Prostate gland (tissue), 2 donors: ENCODE measurements around the gene FAM184A. TPM values are rescaled to one million over a fixed set of nuclear protein-coding genes. Genes with fewer than 3 reads are reported as not detected.

Source experiments
- DNase-seq: peaks from one replicate; pipeline ENCODE4 v3.0.0-alpha.2; 2019; ENCODE audit warnings: low spot score
- H3K27ac ChIP-seq, 2 donors: fragments of 200-600 bp; sonication (generic); 2 replicates each; pipeline ENCODE4 v1.5.1; 2017 to 2019
- H3K27me3 ChIP-seq: fragments of 200-600 bp; sonication (generic); replicated peaks from 2 replicates; pipeline ENCODE4 v1.5.1; 2019; ENCODE audit not compliant: insufficient read depth
- H3K36me3 ChIP-seq, 2 donors: fragments of 200-600 bp; sonication (generic); 1 replicate in 1 of 2; 2 replicates in 1 of 2; pipeline versions ENCODE4 v1.5.1 to v1.8.1; 2017 to 2019
- H3K4me1 ChIP-seq: fragments of 200-600 bp; sonication (generic); replicated peaks from 2 replicates; pipeline ENCODE4 v1.5.1; 2019
- H3K4me3 ChIP-seq, 2 donors: fragments of 200-600 bp; sonication (generic); 2 replicates each; pipeline ENCODE4 v1.5.1; 2017 to 2019
- H3K9me3 ChIP-seq: fragments of 200-600 bp; sonication (generic); 2 replicates; pipeline ENCODE4 v1.5.1; 2017
- CTCF ChIP-seq, 4 experiments: fragments of 200-600 bp in 2 of 4; fragments of 450-650 bp in 2 of 4; sonication (generic) in 2 of 4; IDR thresholded peaks; 1 replicate in 3 of 4; 2 replicates in 1 of 4; pipeline ENCODE4 v1.5.1; 2016 to 2019; ENCODE audit warnings: antibody characterized with exemption in 4 of 4, mild to moderate bottlenecking in 2 of 4, moderate library complexity in 2 of 4
- POLR2A ChIP-seq: fragments of 450-650 bp; IDR thresholded peaks from one replicate; pipeline ENCODE4 v1.6.1; 2016; ENCODE audit warnings: antibody characterized with exemption, mild to moderate bottlenecking
- POLR2AphosphoS5 ChIP-seq: sonication (generic); formaldehyde crosslinking; IDR thresholded peaks from one replicate; pipeline ENCODE4 v1.6.1; 2017; ENCODE audit warnings: antibody characterized with exemption
- WGBS: methylation state at CpG from one replicate; pipeline ENCODE4 v1.1.5; 2018; 5-methylcytosine and 5-hydroxymethylcytosine counted together
- intact Hi-C: fragments of 100-400 bp; cut with DNase I; formaldehyde crosslinking; loops from one replicate; pipeline ENCODE4 v1.14.2; 2022
- total RNA-seq, 2 donors: library from RNA; depleted of rRNA; stranded (reverse); fragments of >200 nt; gene quantifications; one replicate each; pipeline ENCODE4 v1.1.0, GENCODE V29; 2016

Gene FAM184A
- total RNA-seq, 2 donors from 2014 or later, result 3.6 to 7.6 TPM

GRCh38 chr6:118940770-118941169, 137.7 kb downstream of the FAM184A start:
- Histone ChIP-seq H3K27me3 (no peaks in the 10 kb centered on the region), H3K9me3 (no peaks in the 10 kb centered on the region), H3K4me3 (no peak overlapping the region), H3K4me1 (no peaks in the 10 kb centered on the region), H3K27ac (no peak overlapping the region), H3K36me3 (no peaks in the 10 kb centered on the region)
- 72% methylated on average over 2 of the region's 2 CpGs for WGBS
- intact Hi-C loops, result no loop called here
- DNase-seq, result no peak
- no peak for TF ChIP-seq CTCF (IDR thresholded peaks at IDR 0.05)
- no peak for TF ChIP-seq POLR2A
- no peak for TF ChIP-seq POLR2AphosphoS5

DNA sequence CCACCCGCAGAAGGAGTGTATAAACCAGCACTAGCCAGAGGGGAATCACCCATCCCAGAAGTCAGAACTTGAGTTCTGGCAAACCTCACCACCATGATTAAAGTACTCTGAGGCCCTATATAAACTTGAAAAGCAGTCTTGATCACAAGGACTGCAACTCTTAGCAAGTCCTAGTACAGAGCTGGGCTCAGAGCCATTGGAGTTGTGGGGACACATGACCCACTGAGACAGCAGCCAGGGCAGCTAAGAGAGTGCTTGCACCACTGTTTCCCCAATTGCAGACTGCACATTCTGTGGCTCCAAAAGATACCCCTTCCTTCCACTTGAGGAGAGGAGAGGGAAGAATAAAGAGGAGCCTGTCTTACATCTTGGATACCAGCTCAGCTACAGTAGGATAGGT, 138.8 kb downstream of the FAM184A start:
- intact Hi-C loops, result no loop called here
- H3K4me1 ChIP-seq, result no peaks in the 10 kb centered on the region
- no peak overlapping the region for H3K4me3 ChIP-seq
- H3K9me3 ChIP-seq, result no peaks in the 10 kb centered on the region
- no peaks in the 10 kb centered on the region for H3K36me3 ChIP-seq
- H3K27ac ChIP-seq, result no peak overlapping the region
- H3K27me3 ChIP-seq, result no peaks in the 10 kb centered on the region
- TF ChIP-seq CTCF (IDR thresholded peaks at IDR 0.05) (no peak), POLR2AphosphoS5 (no peak), POLR2A (no peak)
- DNase-seq, result no peak
- 82% methylated on average over 1 of the region's 1 CpG for WGBS

- no peak for DNase-seq
- Histone ChIP-seq H3K27me3 (no peaks in the 10 kb centered on the region), H3K27ac (no peak overlapping the region), H3K36me3 (no peaks in the 10 kb centered on the region), H3K4me3 (no peak overlapping the region), H3K9me3 (no peaks in the 10 kb centered on the region), H3K4me1 (no peaks in the 10 kb centered on the region)
- WGBS, result 68% methylated on average over 3 of the region's 3 CpGs
- no peak for TF ChIP-seq POLR2A
- intact Hi-C loops, result no loop called here
These were observed 142.3 kb downstream of the FAM184A start for GRCh38 chr6:118935978-118936703.

GRCh38 chr6:118935331-118935668, 143.2 kb downstream of the FAM184A start:
- intact Hi-C loops, result no loop called here

More at GRCh38 chr6:118935331-118935668, 143.2 kb downstream of the FAM184A start:
- H3K9me3 ChIP-seq, result no peaks in the 10 kb centered on the region
- H3K27me3 ChIP-seq, result no peaks in the 10 kb centered on the region
- peak overlapping the region; percentile 87 to 92 for H3K27ac ChIP-seq
- no peaks in the 10 kb centered on the region for H3K36me3 ChIP-seq
- TF ChIP-seq CTCF (IDR thresholded peaks at IDR 0.05) (no peak), POLR2AphosphoS5 (no peak), POLR2A (no peak)
- H3K4me1 ChIP-seq, result no peaks in the 10 kb centered on the region
- WGBS, result 21% methylated on average over 1 of the region's 1 CpG
- DNase-seq, result no peak
- peak overlapping the region; percentile 73 to 78 for H3K4me3 ChIP-seq
